ENCODE data around the gene COPS8. TPM values are rescaled to one million over a fixed set of nuclear protein-coding genes. Genes with fewer than 3 reads are reported as not detected.

Gene COPS8
- total and polyA plus RNA-seq, 2 experiments from 2014 or later, result 120 to 130 TPM

DNA sequence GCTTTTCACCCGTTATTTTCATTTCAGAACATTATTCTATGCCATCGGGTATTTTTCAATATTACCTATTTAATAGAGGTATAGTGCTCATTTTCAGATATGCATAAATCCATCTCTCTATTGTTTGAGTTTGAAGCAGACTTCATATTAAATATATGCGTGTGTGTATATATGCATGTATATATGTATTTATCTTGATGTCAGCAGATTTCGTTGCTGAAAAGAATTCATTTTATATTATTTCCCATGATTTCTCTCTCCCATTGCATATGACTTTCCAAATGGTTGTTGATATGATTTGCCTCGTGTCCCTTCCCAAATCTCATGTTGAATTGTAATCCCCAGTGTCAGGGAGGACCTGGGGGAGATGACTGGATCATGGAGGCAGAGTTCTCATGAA, 28.6 kb upstream of the COPS8 start:
- DNase-seq (ENCODE audit: low spot score), result no peak
- Histone ChIP-seq H3K36me3 (ENCODE audit: insufficient read depth) (no peaks in the 10 kb centered on the region), H3K4me3 (no peak overlapping the region), H2AFZ (no peak overlapping the region), H3K79me2 (replicated peaks; ENCODE audit: insufficient read depth) (no peaks in the 10 kb centered on the region), H3K4me1 (ENCODE audit: insufficient read depth) (no peaks in the 10 kb centered on the region), H3K9me2 (ENCODE audit: insufficient read depth) (no peaks in the 10 kb centered on the region), H3K27me3 (ENCODE audit: insufficient read depth) (no peaks in the 10 kb centered on the region), H3K4me2 (no peak overlapping the region), H3F3A (replicated peaks; ENCODE audit: low read depth) (no peaks in the 10 kb centered on the region), H3K27ac (ENCODE audit: low read depth) (no peak overlapping the region), H4K20me1 (replicated peaks; ENCODE audit: insufficient read depth) (no peaks in the 10 kb centered on the region)
- ATAC-seq, result no peak
- Mint-ChIP-seq H3K36me3 (ENCODE audit: low read depth) (no peaks in the 10 kb centered on the region), H3K4me1 (peaks cover 21% of the 10 kb centered on the region), H3K9me3 (no peaks in the 10 kb centered on the region), H3K27me3 (ENCODE audit: insufficient read depth, low read depth, poor library complexity) (no peaks in the 10 kb centered on the region), H3K4me3 (no peak overlapping the region), H3K27ac (no peak overlapping the region)
- no peak for TF ChIP-seq ZNF331 (CRISPR knock-in tag; IDR thresholded peaks at IDR 0.05; ENCODE audit: low read depth)
- TF ChIP-seq POLR2AphosphoS5 (IDR thresholded peaks at IDR 0.05; ENCODE audit: low read depth), result no peak
- no peak for TF ChIP-seq ZNF114 (CRISPR knock-in tag; IDR thresholded peaks at IDR 0.05)
- TF ChIP-seq, protein P1, sequence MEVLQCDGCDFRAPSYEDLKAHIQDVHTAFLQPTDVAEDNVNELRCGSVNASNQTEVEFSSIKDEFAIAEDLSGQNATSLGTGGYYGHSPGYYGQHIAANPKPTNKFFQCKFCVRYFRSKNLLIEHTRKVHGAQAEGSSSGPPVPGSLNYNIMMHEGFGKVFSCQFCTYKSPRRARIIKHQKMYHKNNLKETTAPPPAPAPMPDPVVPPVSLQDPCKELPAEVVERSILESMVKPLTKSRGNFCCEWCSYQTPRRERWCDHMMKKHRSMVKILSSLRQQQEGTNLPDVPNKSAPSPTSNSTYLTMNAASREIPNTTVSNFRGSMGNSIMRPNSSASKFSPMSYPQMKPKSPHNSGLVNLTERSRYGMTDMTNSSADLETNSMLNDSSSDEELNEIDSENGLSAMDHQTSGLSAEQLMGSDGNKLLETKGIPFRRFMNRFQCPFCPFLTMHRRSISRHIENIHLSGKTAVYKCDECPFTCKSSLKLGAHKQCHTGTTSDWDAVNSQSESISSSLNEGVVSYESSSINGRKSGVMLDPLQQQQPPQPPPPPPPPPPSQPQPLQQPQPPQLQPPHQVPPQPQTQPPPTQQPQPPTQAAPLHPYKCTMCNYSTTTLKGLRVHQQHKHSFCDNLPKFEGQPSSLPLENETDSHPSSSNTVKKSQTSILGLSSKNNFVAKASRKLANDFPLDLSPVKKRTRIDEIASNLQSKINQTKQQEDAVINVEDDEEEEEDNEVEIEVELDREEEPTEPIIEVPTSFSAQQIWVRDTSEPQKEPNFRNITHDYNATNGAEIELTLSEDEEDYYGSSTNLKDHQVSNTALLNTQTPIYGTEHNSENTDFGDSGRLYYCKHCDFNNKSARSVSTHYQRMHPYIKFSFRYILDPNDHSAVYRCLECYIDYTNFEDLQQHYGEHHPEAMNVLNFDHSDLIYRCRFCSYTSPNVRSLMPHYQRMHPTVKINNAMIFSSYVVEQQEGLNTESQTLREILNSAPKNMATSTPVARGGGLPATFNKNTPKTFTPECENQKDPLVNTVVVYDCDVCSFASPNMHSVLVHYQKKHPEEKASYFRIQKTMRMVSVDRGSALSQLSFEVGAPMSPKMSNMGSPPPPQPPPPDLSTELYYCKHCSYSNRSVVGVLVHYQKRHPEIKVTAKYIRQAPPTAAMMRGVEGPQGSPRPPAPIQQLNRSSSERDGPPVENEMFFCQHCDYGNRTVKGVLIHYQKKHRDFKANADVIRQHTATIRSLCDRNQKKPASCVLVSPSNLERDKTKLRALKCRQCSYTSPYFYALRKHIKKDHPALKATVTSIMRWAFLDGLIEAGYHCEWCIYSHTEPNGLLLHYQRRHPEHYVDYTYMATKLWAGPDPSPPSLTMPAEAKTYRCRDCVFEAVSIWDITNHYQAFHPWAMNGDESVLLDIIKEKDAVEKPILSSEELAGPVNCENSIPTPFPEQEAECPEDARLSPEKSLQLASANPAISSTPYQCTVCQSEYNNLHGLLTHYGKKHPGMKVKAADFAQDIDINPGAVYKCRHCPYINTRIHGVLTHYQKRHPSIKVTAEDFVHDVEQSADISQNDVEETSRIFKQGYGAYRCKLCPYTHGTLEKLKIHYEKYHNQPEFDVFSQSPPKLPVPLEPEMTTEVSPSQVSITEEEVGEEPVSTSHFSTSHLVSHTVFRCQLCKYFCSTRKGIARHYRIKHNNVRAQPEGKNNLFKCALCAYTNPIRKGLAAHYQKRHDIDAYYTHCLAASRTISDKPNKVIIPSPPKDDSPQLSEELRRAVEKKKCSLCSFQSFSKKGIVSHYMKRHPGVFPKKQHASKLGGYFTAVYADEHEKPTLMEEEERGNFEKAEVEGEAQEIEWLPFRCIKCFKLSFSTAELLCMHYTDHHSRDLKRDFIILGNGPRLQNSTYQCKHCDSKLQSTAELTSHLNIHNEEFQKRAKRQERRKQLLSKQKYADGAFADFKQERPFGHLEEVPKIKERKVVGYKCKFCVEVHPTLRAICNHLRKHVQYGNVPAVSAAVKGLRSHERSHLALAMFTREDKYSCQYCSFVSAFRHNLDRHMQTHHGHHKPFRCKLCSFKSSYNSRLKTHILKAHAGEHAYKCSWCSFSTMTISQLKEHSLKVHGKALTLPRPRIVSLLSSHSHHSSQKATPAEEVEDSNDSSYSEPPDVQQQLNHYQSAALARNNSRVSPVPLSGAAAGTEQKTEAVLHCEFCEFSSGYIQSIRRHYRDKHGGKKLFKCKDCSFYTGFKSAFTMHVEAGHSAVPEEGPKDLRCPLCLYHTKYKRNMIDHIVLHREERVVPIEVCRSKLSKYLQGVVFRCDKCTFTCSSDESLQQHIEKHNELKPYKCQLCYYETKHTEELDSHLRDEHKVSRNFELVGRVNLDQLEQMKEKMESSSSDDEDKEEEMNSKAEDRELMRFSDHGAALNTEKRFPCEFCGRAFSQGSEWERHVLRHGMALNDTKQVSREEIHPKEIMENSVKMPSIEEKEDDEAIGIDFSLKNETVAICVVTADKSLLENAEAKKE (CRISPR knock-in tag; IDR thresholded peaks at IDR 0.05), result no peak
- TF ChIP-seq NANOG (IDR thresholded peaks at IDR 0.05; ENCODE audit: borderline replicate concordance), result no peak
- TF ChIP-seq STAT1 (IDR thresholded peaks at IDR 0.05; ENCODE audit: unreplicated experiment), result no peak
- TF ChIP-seq JUNB (IDR thresholded peaks at IDR 0.05; ENCODE audit: unreplicated experiment), result no peak
- no peak for TF ChIP-seq EZH2phosphoT487 (IDR thresholded peaks at IDR 0.05; ENCODE audit: unreplicated experiment)
- TF ChIP-seq EZH2 (IDR thresholded peaks at IDR 0.05; ENCODE audit: low read depth, unreplicated experiment), result no peak
- TF ChIP-seq, protein P2, sequence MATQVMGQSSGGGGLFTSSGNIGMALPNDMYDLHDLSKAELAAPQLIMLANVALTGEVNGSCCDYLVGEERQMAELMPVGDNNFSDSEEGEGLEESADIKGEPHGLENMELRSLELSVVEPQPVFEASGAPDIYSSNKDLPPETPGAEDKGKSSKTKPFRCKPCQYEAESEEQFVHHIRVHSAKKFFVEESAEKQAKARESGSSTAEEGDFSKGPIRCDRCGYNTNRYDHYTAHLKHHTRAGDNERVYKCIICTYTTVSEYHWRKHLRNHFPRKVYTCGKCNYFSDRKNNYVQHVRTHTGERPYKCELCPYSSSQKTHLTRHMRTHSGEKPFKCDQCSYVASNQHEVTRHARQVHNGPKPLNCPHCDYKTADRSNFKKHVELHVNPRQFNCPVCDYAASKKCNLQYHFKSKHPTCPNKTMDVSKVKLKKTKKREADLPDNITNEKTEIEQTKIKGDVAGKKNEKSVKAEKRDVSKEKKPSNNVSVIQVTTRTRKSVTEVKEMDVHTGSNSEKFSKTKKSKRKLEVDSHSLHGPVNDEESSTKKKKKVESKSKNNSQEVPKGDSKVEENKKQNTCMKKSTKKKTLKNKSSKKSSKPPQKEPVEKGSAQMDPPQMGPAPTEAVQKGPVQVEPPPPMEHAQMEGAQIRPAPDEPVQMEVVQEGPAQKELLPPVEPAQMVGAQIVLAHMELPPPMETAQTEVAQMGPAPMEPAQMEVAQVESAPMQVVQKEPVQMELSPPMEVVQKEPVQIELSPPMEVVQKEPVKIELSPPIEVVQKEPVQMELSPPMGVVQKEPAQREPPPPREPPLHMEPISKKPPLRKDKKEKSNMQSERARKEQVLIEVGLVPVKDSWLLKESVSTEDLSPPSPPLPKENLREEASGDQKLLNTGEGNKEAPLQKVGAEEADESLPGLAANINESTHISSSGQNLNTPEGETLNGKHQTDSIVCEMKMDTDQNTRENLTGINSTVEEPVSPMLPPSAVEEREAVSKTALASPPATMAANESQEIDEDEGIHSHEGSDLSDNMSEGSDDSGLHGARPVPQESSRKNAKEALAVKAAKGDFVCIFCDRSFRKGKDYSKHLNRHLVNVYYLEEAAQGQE (IDR thresholded peaks at IDR 0.05; ENCODE audit: unreplicated experiment), result no peak
- TF ChIP-seq, protein P3, sequence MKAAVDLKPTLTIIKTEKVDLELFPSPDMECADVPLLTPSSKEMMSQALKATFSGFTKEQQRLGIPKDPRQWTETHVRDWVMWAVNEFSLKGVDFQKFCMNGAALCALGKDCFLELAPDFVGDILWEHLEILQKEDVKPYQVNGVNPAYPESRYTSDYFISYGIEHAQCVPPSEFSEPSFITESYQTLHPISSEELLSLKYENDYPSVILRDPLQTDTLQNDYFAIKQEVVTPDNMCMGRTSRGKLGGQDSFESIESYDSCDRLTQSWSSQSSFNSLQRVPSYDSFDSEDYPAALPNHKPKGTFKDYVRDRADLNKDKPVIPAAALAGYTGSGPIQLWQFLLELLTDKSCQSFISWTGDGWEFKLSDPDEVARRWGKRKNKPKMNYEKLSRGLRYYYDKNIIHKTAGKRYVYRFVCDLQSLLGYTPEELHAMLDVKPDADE (IDR thresholded peaks at IDR 0.05), result no peak
- TF ChIP-seq, protein P4, sequence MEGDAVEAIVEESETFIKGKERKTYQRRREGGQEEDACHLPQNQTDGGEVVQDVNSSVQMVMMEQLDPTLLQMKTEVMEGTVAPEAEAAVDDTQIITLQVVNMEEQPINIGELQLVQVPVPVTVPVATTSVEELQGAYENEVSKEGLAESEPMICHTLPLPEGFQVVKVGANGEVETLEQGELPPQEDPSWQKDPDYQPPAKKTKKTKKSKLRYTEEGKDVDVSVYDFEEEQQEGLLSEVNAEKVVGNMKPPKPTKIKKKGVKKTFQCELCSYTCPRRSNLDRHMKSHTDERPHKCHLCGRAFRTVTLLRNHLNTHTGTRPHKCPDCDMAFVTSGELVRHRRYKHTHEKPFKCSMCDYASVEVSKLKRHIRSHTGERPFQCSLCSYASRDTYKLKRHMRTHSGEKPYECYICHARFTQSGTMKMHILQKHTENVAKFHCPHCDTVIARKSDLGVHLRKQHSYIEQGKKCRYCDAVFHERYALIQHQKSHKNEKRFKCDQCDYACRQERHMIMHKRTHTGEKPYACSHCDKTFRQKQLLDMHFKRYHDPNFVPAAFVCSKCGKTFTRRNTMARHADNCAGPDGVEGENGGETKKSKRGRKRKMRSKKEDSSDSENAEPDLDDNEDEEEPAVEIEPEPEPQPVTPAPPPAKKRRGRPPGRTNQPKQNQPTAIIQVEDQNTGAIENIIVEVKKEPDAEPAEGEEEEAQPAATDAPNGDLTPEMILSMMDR (conservative IDR thresholded peaks at IDR 0.05; ENCODE audit: low read depth in 2 of 2), result no peak
- no peak for TF ChIP-seq CREB1 (CRISPR knock-in tag; IDR thresholded peaks at IDR 0.05; ENCODE audit: low read depth)

Measured in GM23338 (cell line).